WERI-Rb-1 (cell line): ENCODE results near the gene CGB2.

Source experiments
- DNase-seq: peaks from one replicate; pipeline ENCODE4 v3.0.0-alpha.2; 2020
- H3K27ac ChIP-seq: fragments of 250-450 bp; sonication (Bioruptor Pico); 2 replicates; pipeline ENCODE4 v1.5.1; 2020; ENCODE audit warnings: mild to moderate bottlenecking, moderate library complexity
- H3K27me3 ChIP-seq: fragments of 250-450 bp; sonication (Bioruptor Pico); 2 replicates; pipeline ENCODE4 v1.5.1; 2021; ENCODE audit warnings: mild to moderate bottlenecking, low read depth, moderate library complexity; ENCODE audit not compliant: insufficient read depth, severe bottlenecking
- H3K36me3 ChIP-seq: fragments of 250-450 bp; sonication (Bioruptor Pico); 2 replicates; pipeline ENCODE4 v1.5.1; 2020; ENCODE audit warnings: mild to moderate bottlenecking, moderate library complexity
- H3K4me3 ChIP-seq: 2 replicates; pipeline ENCODE4 v1.5.1; 2011; ENCODE audit warnings: low read depth, mild to moderate bottlenecking, control low read depth, low read length
- H3K9me3 ChIP-seq: fragments of 250-450 bp; sonication (Bioruptor Pico); 2 replicates; pipeline ENCODE4 v1.5.1; 2021; ENCODE audit warnings: mild to moderate bottlenecking, moderate library complexity; ENCODE audit not compliant: severe bottlenecking
- TF ChIP-seq, protein P1 (sequence below): IDR thresholded peaks from 2 replicates; pipeline ENCODE4 v1.5.1; 2011; ENCODE audit warnings: low read depth, mild to moderate bottlenecking, control low read depth, inconsistent platforms, low read length

Gene CGB2

DNA sequence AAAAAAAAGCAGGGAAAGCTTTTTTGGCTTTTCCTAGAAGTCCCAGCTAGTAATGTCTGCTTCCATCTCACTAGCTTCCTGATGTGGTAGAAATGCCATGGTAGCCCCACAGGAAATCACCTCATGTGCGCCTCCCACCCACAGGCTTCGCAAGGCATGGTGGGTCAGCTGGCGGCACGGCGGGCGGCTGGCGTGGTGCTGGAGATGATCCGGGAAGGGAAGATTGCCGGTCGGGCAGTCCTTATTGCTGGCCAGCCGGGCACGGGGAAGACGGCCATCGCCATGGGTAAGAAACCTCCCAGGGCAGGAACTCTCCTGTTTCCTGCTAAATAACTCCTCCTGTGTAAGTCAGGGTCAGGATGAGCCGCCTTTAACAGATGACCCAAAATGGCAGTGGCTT is 27.6 kb upstream of the CGB2 start:
- Histone ChIP-seq H3K27ac (no peak overlapping the region), H3K36me3 (peaks cover 68% of the 10 kb centered on the region), H3K4me3 (no peak overlapping the region), H3K9me3 (no peaks in the 10 kb centered on the region), H3K27me3 (no peaks in the 10 kb centered on the region)
- TF ChIP-seq, protein P1, sequence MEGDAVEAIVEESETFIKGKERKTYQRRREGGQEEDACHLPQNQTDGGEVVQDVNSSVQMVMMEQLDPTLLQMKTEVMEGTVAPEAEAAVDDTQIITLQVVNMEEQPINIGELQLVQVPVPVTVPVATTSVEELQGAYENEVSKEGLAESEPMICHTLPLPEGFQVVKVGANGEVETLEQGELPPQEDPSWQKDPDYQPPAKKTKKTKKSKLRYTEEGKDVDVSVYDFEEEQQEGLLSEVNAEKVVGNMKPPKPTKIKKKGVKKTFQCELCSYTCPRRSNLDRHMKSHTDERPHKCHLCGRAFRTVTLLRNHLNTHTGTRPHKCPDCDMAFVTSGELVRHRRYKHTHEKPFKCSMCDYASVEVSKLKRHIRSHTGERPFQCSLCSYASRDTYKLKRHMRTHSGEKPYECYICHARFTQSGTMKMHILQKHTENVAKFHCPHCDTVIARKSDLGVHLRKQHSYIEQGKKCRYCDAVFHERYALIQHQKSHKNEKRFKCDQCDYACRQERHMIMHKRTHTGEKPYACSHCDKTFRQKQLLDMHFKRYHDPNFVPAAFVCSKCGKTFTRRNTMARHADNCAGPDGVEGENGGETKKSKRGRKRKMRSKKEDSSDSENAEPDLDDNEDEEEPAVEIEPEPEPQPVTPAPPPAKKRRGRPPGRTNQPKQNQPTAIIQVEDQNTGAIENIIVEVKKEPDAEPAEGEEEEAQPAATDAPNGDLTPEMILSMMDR = no peak
- no peak for DNase-seq

DNA sequence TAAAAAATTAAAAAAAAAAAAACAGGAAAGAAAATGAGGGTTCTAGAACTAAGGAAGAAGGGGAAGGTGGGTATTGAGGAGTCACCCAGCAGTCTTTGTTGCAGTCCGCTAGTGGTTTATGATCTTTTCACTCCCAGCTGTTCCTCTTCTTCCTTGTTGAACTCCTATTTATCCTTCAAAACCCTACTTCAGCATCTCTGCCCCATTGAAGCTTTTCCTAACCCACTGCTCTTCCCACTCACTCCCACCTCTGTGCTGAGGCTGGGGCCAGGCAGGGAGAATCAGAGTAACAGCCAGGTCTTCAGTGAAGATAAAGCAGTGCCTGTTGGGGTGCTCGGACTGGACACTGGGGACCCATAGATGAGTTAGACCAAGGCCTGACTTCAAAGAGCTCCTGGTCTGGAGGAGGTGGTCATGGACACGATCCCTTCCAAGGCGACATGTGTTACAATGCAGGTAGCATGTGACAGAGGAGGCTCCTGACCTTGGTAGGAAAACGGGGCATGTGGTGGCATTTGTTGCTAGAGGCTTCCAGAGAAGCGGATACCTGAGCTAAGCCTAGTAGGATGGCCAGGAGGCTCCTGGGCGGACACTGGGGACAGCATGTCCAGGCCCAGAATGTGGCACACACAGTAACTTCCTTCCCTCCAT is 26.6 kb upstream of the CGB2 start:
- DNase-seq = no peak
- H3K36me3 ChIP-seq = peaks cover 68% of the 10 kb centered on the region
- TF ChIP-seq, protein P1 = no peak
- H3K27me3 ChIP-seq = no peaks in the 10 kb centered on the region
- no peak overlapping the region for H3K4me3 ChIP-seq
- H3K9me3 ChIP-seq = no peaks in the 10 kb centered on the region
- no peak overlapping the region for H3K27ac ChIP-seq

DNA sequence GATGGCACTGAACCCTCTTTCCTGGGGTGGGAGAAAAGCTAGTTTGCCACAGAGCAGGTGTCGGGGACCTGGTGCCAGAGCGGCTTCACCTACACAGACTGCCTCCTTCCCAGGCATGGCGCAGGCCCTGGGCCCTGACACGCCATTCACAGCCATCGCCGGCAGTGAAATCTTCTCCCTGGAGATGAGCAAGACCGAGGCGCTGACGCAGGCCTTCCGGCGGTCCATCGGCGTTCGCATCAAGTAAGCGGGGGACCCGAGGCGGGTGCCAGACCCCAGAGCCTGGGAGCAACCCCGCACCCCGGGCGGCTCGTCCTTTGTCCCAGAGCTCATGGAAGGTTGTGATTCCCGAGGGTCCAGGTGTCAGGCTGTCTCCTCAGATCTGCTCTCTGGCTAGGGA is 24.8 kb upstream of the CGB2 start:
- Histone ChIP-seq H3K27me3 (no peaks in the 10 kb centered on the region), H3K4me3 (no peak overlapping the region), H3K36me3 (peaks cover 77% of the 10 kb centered on the region), H3K9me3 (no peaks in the 10 kb centered on the region), H3K27ac (no peak overlapping the region)
- no peak for DNase-seq
- TF ChIP-seq, protein P1 = no peak

DNA sequence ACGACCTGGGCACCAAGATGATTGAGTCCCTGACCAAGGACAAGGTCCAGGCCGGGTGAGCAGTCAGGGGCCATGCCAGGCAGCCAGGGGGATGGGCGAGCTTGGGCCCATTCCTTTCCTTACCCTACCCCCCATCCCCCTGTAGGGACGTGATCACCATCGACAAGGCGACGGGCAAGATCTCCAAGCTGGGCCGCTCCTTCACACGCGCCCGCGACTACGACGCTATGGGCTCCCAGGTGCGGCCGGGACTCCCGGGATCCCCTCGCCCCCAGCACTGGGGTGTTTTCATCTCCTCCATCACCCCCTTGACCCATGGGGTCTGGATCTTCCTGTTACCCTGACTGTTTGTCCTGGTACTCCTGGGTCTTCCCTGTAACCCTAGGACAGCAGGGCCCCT is 21.9 kb upstream of the CGB2 start:
- H3K9me3 ChIP-seq = no peaks in the 10 kb centered on the region
- no peak for DNase-seq
- TF ChIP-seq, protein P1 = no peak
- no peak overlapping the region for H3K4me3 ChIP-seq
- H3K36me3 ChIP-seq = peaks cover 75% of the 10 kb centered on the region
- H3K27me3 ChIP-seq = no peaks in the 10 kb centered on the region
- H3K27ac ChIP-seq = no peak overlapping the region

DNA sequence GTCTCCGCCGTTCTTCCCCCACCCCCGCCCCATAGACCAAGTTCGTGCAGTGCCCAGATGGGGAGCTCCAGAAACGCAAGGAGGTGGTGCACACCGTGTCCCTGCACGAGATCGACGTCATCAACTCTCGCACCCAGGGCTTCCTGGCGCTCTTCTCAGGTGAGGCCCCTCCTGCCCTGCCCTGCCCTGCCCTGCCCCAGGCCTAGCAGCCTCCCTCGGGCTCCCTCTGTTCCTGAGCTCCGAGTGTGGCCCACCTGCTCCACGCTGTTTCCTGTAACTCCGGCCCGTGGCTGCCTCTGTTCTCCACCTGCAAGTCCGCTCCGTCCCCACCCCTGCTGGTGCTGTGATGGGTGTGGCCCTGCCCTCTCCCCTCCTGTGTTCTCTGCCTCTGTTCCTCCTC is 21.2 kb upstream of the CGB2 start:
- Histone ChIP-seq H3K27ac (no peak overlapping the region), H3K9me3 (no peaks in the 10 kb centered on the region), H3K27me3 (no peaks in the 10 kb centered on the region), H3K4me3 (no peak overlapping the region), H3K36me3 (peaks cover 75% of the 10 kb centered on the region)
- TF ChIP-seq, protein P1 = no peak
- no peak for DNase-seq

DNA sequence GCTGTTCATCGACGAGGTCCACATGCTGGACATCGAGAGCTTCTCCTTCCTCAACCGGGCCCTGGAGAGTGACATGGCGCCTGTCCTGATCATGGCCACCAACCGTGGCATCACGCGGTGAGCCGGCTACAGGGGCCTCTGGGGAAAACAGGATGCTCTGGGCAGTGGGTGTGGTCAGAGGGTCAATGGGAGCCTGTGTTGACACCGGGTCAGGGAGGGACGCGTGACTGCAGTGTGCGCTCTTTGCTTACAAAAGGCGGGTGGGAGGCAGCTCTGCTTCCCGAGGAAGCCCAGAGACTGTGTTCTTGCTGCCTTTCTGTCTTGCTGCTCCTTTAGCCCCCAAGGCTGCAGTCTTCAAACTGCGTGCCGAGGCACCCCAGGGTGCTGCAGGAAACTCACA is 20.5 kb upstream of the CGB2 start:
- Histone ChIP-seq H3K27ac (no peak overlapping the region), H3K27me3 (no peaks in the 10 kb centered on the region), H3K9me3 (no peaks in the 10 kb centered on the region), H3K4me3 (no peak overlapping the region), H3K36me3 (peaks cover 78% of the 10 kb centered on the region)
- DNase-seq = no peak
- TF ChIP-seq, protein P1 = no peak
